Stimulated activated effector memory CD8-positive, alpha-beta T cell treated with anti-CD3 and anti-CD28 coated beads, Interleukin-12 subunit alpha, Interleukin-12 subunit beta, amount 100 ng/mL, for 72 hours (primary cell): Measurements from ENCODE around the gene HOXC12.

Experiments used
- ATAC-seq: fragments of 150-1000 bp; cut with Tn5 transposase; 2 replicates; pipeline ENCODE4 v1.10.0; 2021
- DNase-seq, 2 donors: peaks; one replicate each; pipeline ENCODE4 v3.0.0; 2021 to 2022; ENCODE audit warnings: low spot score in 2 of 2
- H3K27ac Mint-ChIP-seq: one replicate; pipeline ENCODE4 v1.8.0; 2022; ENCODE audit warnings: mild to moderate bottlenecking, mixed read lengths
- H3K36me3 Mint-ChIP-seq: one replicate; pipeline ENCODE4 v1.8.0; 2022; ENCODE audit warnings: mild to moderate bottlenecking, mixed read lengths
- H3K4me1 Mint-ChIP-seq: one replicate; pipeline ENCODE4 v1.8.0; 2022; ENCODE audit warnings: mixed read lengths
- H3K4me3 Mint-ChIP-seq: one replicate; pipeline ENCODE4 v1.8.0; 2022; ENCODE audit warnings: mild to moderate bottlenecking, mixed read lengths
- H3K9me3 Mint-ChIP-seq: one replicate; pipeline ENCODE4 v1.8.0; 2022; ENCODE audit warnings: mixed read lengths

HOXC12 gene

GRCh38 chr12:53954694-53955035, at the start of gene HOXC12:
Gene HOXC12 (plus strand): TSS chr12:53954903. CDS start chr12:53954930, 27 bp downstream.
- Mint-ChIP-seq H3K27ac (peak within 1 kb of the TSS; percentile 11), H3K9me3 (no peaks in the 10 kb centered on the region), H3K4me1 (peaks cover 51% of the 10 kb centered on the region), H3K36me3 (peaks cover 30% of the 10 kb centered on the region), H3K4me3 (no peak within 1 kb of the TSS)
- ATAC-seq = no peak
- DNase-seq = no peak

GRCh38 chr12:53907103-53907502, 47.6 kb upstream of the HOXC12 start:
- Mint-ChIP-seq H3K4me3 (no peak overlapping the region), H3K36me3 (no peaks in the 10 kb centered on the region), H3K4me1 (no peaks in the 10 kb centered on the region), H3K9me3 (no peaks in the 10 kb centered on the region), H3K27ac (no peak overlapping the region)
- no peak for DNase-seq
- no peak for ATAC-seq

- H3K9me3 Mint-ChIP-seq = no peaks in the 10 kb centered on the region
- H3K4me3 Mint-ChIP-seq = no peak overlapping the region
- no peaks in the 10 kb centered on the region for H3K4me1 Mint-ChIP-seq
- no peaks in the 10 kb centered on the region for H3K36me3 Mint-ChIP-seq
- H3K27ac Mint-ChIP-seq = no peak overlapping the region
- DNase-seq = no peak
- ATAC-seq = no peak
Observed at GRCh38 chr12:53916788-53917655, 37.7 kb upstream of the HOXC12 start.

GRCh38 chr12:53924521-53925405, 29.9 kb upstream of the HOXC12 start:
- no peak overlapping the region for H3K27ac Mint-ChIP-seq
- H3K4me3 Mint-ChIP-seq = no peak overlapping the region
- H3K4me1 Mint-ChIP-seq = no peaks in the 10 kb centered on the region
- H3K36me3 Mint-ChIP-seq = no peaks in the 10 kb centered on the region
- DNase-seq (no peak), ATAC-seq (no peak)
- H3K9me3 Mint-ChIP-seq = no peaks in the 10 kb centered on the region

- ATAC-seq (no peak), DNase-seq (no peak)
- Mint-ChIP-seq H3K27ac (no peak overlapping the region), H3K4me1 (no peaks in the 10 kb centered on the region), H3K36me3 (no peaks in the 10 kb centered on the region), H3K4me3 (no peak overlapping the region), H3K9me3 (no peaks in the 10 kb centered on the region)
Observed at GRCh38 chr12:53927220-53928029, 27.3 kb upstream of the HOXC12 start.

- Mint-ChIP-seq H3K4me1 (no peaks in the 10 kb centered on the region), H3K27ac (no peak overlapping the region), H3K4me3 (no peak overlapping the region), H3K36me3 (no peaks in the 10 kb centered on the region), H3K9me3 (no peaks in the 10 kb centered on the region)
- DNase-seq (no peak), ATAC-seq (no peak)
Observed at GRCh38 chr12:53928054-53928835, 26.5 kb upstream of the HOXC12 start.

GRCh38 chr12:53929527-53929926, 25.2 kb upstream of the HOXC12 start:
- no peak overlapping the region for H3K4me3 Mint-ChIP-seq
- DNase-seq = no peak

GRCh38 chr12:53930591-53931255, 24.0 kb upstream of the HOXC12 start:
- H3K4me3 Mint-ChIP-seq = no peak overlapping the region

More at GRCh38 chr12:53929527-53929926, 25.2 kb upstream of the HOXC12 start:
- no peaks in the 10 kb centered on the region for H3K4me1 Mint-ChIP-seq
- no peak overlapping the region for H3K27ac Mint-ChIP-seq
- ATAC-seq = no peak
- H3K9me3 Mint-ChIP-seq = no peaks in the 10 kb centered on the region
- no peaks in the 10 kb centered on the region for H3K36me3 Mint-ChIP-seq

GRCh38 chr12:53931844-53932581, 22.7 kb upstream of the HOXC12 start:
- peaks cover 11% of the 10 kb centered on the region for H3K4me1 Mint-ChIP-seq
- H3K27ac Mint-ChIP-seq = no peak overlapping the region
- no peak for ATAC-seq
- no peaks in the 10 kb centered on the region for H3K9me3 Mint-ChIP-seq
- H3K36me3 Mint-ChIP-seq = no peaks in the 10 kb centered on the region
- H3K4me3 Mint-ChIP-seq = no peak overlapping the region
- no peak for DNase-seq

More at GRCh38 chr12:53930591-53931255, 24.0 kb upstream of the HOXC12 start:
- no peak for ATAC-seq
- no peak for DNase-seq
- no peak overlapping the region for H3K27ac Mint-ChIP-seq
- H3K9me3 Mint-ChIP-seq = no peaks in the 10 kb centered on the region
- H3K36me3 Mint-ChIP-seq = no peaks in the 10 kb centered on the region
- peaks cover 5% of the 10 kb centered on the region for H3K4me1 Mint-ChIP-seq

GRCh38 chr12:53932915-53933314, 21.8 kb upstream of the HOXC12 start:
- Mint-ChIP-seq H3K4me1 (peaks cover 15% of the 10 kb centered on the region), H3K36me3 (no peaks in the 10 kb centered on the region), H3K27ac (no peak overlapping the region), H3K9me3 (no peaks in the 10 kb centered on the region), H3K4me3 (no peak overlapping the region)
- no peak for DNase-seq
- ATAC-seq = no peak

GRCh38 chr12:53935383-53936341, 19.0 kb upstream of the HOXC12 start:
- Mint-ChIP-seq H3K9me3 (no peaks in the 10 kb centered on the region), H3K4me1 (peaks cover 15% of the 10 kb centered on the region), H3K4me3 (no peak overlapping the region), H3K36me3 (no peaks in the 10 kb centered on the region), H3K27ac (no peak overlapping the region)
- ATAC-seq (no peak), DNase-seq (no peak)

GRCh38 chr12:53937099-53937498, 17.6 kb upstream of the HOXC12 start:
- Mint-ChIP-seq H3K4me1 (peaks cover 15% of the 10 kb centered on the region), H3K4me3 (no peak overlapping the region), H3K36me3 (no peaks in the 10 kb centered on the region), H3K9me3 (no peaks in the 10 kb centered on the region), H3K27ac (no peak overlapping the region)
- DNase-seq (no peak), ATAC-seq (no peak)
